Panc1 (cell line): ENCODE measurements around the gene ISG15. TPM values are rescaled to one million over a fixed set of nuclear protein-coding genes. Genes with fewer than 3 reads are reported as not detected.
A peak's percentile ranks its signal among the peaks of the same experiment; 100 is the strongest.

ENCODE experiments used
- ATAC-seq: fragments of 200-7000 bp; cut with Tn5 transposase; 2 replicates; pipeline ENCODE4 v1.9.1; 2020; ENCODE audit warnings: mild to moderate bottlenecking, moderate library complexity
- BruUV-seq: library from RNA; stranded (reverse); fragments of 400-500 nt; replicated peaks from 2 replicates; lab custom pipeline; 2021; lab: Mats Ljungman, UMichigan
- CTCF ChIA-PET: fragments of 300-600 bp; sonication (Branson Sonifier 250); formaldehyde crosslinking; loops from one replicate; lab custom pipeline; 2022; ENCODE audit warnings: antibody characterized with exemption; lab: Charles Lee
- POLR2A ChIA-PET: fragments of 300-600 bp; sonication (Branson Sonifier 250); formaldehyde crosslinking; loops from one replicate; lab custom pipeline; 2022; ENCODE audit warnings: antibody characterized with exemption; lab: Charles Lee
- DNase-seq: peaks from one replicate; pipeline ENCODE4 v3.0.0-alpha.2; 2010; ENCODE audit warnings: low read depth, low spot score
- H3K27ac ChIP-seq: 2 replicates; pipeline ENCODE4 v1.5.1; 2011; ENCODE audit warnings: mild to moderate bottlenecking, low read length, inconsistent platforms
- H3K27me3 ChIP-seq: fragments of 200-500 bp; sonication (Bioruptor generic); 2 replicates; pipeline ENCODE4 v1.6.0; 2014; ENCODE audit warnings: low read length, inconsistent platforms; ENCODE audit not compliant: control insufficient read depth, insufficient read depth
- H3K36me3 ChIP-seq: fragments of 200-500 bp; sonication (Bioruptor generic); 2 replicates; pipeline ENCODE4 v1.5.1; 2014; ENCODE audit warnings: inconsistent platforms, mild to moderate bottlenecking, low read length, moderate library complexity; ENCODE audit not compliant: control insufficient read depth, insufficient read depth
- H3K4me1 ChIP-seq: 2 replicates; pipeline ENCODE4 v1.5.1; 2011; ENCODE audit warnings: inconsistent platforms, mild to moderate bottlenecking, low read length, moderate library complexity; ENCODE audit not compliant: control insufficient read depth, insufficient read depth
- H3K4me3 ChIP-seq, 2 experiments: 2 replicates each; pipeline ENCODE4 v1.5.1; 2011 to 2012; ENCODE audit warnings: low read depth in 2 of 2, low read length in 2 of 2, mild to moderate bottlenecking in 2 of 2, inconsistent platforms in 1 of 2, moderate library complexity in 1 of 2
- H3K9me3 ChIP-seq: fragments of 200-500 bp; sonication (Bioruptor generic); 2 replicates; pipeline ENCODE4 v1.5.1; 2014; ENCODE audit warnings: low read depth, mild to moderate bottlenecking, inconsistent platforms, low read length, moderate library complexity; ENCODE audit not compliant: control insufficient read depth, insufficient read depth
- POLR2AphosphoS5 ChIP-seq: IDR thresholded peaks from 2 replicates; pipeline ENCODE4 v1.6.1; 2012; ENCODE audit warnings: mild to moderate bottlenecking, low read depth, low read length, moderate library complexity
- SIN3A ChIP-seq: IDR thresholded peaks from 2 replicates; pipeline ENCODE4 v1.6.1; 2012; ENCODE audit warnings: low read depth, mild to moderate bottlenecking, low read length, moderate library complexity, borderline replicate concordance; ENCODE audit not compliant: insufficient read depth
- TCF7L2 ChIP-seq: IDR thresholded peaks from 2 replicates; pipeline ENCODE4 v1.6.1; 2011; ENCODE audit warnings: mild to moderate bottlenecking, low read depth, low read length, inconsistent platforms
- in situ Hi-C: cut with HindIII; loops from 2 replicates; pipeline ENCODE4 v1.10.0; 2016; ENCODE audit warnings: low sequenced_read_pairs, low pct_unique_long_range_greater_than_20kb
- intact Hi-C: fragments of 100-400 bp; cut with micrococcal nuclease; formaldehyde crosslinking; loops from one replicate; pipeline ENCODE4 v1.10.0; 2022; ENCODE audit not compliant: unreplicated experiment
- total RNA-seq: library from RNA; stranded (reverse); gene quantifications from one replicate; pipeline ENCODE4 v1.2.1, GENCODE V29; 2021; ENCODE audit not compliant: unreplicated experiment
- TF ChIP-seq, protein P1 (sequence below), 2 experiments: IDR thresholded peaks; 2 replicates each; pipeline ENCODE4 v1.6.1; 2011 to 2012; ENCODE audit warnings: low read depth in 2 of 2, control low read depth in 1 of 2, low read length in 1 of 2, mild to moderate bottlenecking in 1 of 2, moderate library complexity in 1 of 2; ENCODE audit not compliant: insufficient read depth in 1 of 2
- TF ChIP-seq, protein P2 (sequence below): fragments of 450-650 bp; IDR thresholded peaks from 2 replicates; pipeline ENCODE4 v1.5.1; 2017; ENCODE audit warnings: mild to moderate bottlenecking

The ISG15 gene
- total RNA-seq, 1 experiment from 2014 or later = 102 TPM

DNA sequence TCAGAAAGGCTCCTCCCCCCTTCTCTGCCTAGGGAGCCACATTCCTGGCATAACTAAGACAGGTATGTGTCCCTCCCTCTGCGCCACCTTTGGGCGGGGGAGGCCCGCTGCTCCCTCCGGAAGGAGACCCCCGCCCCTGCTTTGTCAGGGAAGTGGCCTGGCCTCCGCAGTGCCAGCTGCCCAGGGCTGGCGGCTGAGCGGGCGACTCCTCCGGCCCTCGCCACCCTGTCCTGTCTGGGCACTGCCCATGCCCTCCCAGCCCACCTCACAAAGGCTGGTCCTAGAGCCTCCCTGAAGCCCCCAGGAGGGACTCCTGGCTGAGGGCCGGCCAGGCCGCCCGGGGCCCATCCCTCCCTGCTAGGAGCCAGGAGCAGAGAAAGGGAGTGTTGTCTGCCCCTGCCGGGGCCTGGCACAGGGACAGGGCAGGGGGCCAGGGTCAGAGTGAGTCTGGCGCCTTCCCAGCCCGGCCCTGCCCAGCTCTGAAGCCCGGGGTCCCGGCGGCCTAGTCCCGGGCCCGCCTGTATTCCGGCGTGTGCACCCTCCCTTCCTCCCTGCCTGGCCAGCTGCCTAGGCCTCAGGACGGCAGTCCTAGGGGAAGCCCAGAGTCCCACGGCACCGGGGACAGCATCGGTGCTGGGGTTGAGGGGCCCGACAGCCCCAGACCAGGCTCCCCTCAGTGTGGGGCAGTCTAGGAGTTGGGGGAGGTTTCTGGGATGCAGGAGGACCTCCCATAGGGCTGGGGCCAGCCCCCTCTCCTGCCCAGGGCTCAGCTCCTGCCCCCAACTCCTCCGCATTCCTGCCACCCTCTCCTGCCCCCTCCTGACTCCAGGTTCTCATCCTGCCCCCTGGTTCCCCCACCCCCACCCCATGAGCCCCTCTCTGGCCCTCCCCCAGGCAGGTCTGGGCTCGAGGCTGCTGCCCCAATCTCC lies 11.7 kb downstream of the ISG15 start:
- ATAC-seq (peak; percentile 28), DNase-seq (no peak)
- intact Hi-C loops = no loop called here
- no TSS peak for BruUV-seq
- Histone ChIP-seq H3K27me3 (no peaks in the 10 kb centered on the region), H3K36me3 (no peaks in the 10 kb centered on the region; the same call in 1 of the 2 replicates), H3K4me1 (peaks cover 43% of the 10 kb centered on the region), H3K27ac (peak overlapping the region; percentile 48; the same call in 1 of the 2 replicates), H3K9me3 (no peaks in the 10 kb centered on the region), H3K4me3 (no peak overlapping the region)
- in situ Hi-C loops = no loop called here
- ChIA-PET CTCF (no interaction called here), POLR2A (no interaction called here)
- TF ChIP-seq TCF7L2 (no peak), SIN3A (no peak), POLR2AphosphoS5 (no peak)
- TF ChIP-seq, protein P1, sequence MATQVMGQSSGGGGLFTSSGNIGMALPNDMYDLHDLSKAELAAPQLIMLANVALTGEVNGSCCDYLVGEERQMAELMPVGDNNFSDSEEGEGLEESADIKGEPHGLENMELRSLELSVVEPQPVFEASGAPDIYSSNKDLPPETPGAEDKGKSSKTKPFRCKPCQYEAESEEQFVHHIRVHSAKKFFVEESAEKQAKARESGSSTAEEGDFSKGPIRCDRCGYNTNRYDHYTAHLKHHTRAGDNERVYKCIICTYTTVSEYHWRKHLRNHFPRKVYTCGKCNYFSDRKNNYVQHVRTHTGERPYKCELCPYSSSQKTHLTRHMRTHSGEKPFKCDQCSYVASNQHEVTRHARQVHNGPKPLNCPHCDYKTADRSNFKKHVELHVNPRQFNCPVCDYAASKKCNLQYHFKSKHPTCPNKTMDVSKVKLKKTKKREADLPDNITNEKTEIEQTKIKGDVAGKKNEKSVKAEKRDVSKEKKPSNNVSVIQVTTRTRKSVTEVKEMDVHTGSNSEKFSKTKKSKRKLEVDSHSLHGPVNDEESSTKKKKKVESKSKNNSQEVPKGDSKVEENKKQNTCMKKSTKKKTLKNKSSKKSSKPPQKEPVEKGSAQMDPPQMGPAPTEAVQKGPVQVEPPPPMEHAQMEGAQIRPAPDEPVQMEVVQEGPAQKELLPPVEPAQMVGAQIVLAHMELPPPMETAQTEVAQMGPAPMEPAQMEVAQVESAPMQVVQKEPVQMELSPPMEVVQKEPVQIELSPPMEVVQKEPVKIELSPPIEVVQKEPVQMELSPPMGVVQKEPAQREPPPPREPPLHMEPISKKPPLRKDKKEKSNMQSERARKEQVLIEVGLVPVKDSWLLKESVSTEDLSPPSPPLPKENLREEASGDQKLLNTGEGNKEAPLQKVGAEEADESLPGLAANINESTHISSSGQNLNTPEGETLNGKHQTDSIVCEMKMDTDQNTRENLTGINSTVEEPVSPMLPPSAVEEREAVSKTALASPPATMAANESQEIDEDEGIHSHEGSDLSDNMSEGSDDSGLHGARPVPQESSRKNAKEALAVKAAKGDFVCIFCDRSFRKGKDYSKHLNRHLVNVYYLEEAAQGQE (IDR thresholded peaks at IDR 0.05; ENCODE audit: insufficient read depth in 1 of 2, low read depth in 2 of 2, low read length in 1 of 2) = no peak
- TF ChIP-seq, protein P2, sequence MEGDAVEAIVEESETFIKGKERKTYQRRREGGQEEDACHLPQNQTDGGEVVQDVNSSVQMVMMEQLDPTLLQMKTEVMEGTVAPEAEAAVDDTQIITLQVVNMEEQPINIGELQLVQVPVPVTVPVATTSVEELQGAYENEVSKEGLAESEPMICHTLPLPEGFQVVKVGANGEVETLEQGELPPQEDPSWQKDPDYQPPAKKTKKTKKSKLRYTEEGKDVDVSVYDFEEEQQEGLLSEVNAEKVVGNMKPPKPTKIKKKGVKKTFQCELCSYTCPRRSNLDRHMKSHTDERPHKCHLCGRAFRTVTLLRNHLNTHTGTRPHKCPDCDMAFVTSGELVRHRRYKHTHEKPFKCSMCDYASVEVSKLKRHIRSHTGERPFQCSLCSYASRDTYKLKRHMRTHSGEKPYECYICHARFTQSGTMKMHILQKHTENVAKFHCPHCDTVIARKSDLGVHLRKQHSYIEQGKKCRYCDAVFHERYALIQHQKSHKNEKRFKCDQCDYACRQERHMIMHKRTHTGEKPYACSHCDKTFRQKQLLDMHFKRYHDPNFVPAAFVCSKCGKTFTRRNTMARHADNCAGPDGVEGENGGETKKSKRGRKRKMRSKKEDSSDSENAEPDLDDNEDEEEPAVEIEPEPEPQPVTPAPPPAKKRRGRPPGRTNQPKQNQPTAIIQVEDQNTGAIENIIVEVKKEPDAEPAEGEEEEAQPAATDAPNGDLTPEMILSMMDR = no peak

DNA sequence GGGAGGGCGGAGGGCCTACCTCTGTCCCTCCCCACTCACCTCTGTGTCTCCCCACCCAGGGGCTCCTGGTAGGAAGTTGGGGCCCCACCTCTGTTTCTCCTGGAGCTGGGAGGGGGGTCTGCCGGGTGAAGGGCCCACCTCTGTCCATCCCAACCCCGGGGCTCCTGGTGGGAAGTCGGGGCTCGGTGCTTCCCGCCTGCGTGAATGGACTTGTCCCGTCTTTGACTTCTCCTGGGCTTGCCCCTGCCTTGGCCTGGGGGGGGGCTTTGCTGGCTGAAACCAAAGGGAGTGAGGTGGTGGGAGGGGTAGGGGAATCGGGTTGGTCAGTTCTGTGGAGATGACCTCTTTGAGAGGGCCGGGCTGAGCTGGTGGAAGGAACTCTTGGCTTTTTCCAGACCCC lies 12.4 kb downstream of the ISG15 start:
- H3K27me3 ChIP-seq = no peaks in the 10 kb centered on the region
- ChIA-PET CTCF (no interaction called here), POLR2A (no interaction called here)
- H3K9me3 ChIP-seq = no peaks in the 10 kb centered on the region
- no TSS peak for BruUV-seq
- TF ChIP-seq, protein P1 (IDR thresholded peaks at IDR 0.05; ENCODE audit: insufficient read depth in 1 of 2, low read depth in 2 of 2, low read length in 1 of 2) = no peak
- TF ChIP-seq SIN3A = no peak
- no peak for TF ChIP-seq POLR2AphosphoS5
- no peak for TF ChIP-seq TCF7L2
- TF ChIP-seq, protein P2 = no peak
- no peak overlapping the region for H3K27ac ChIP-seq
- intact Hi-C loops (no loop called here), in situ Hi-C loops (no loop called here)
- H3K4me3 ChIP-seq = no peak overlapping the region
- DNase-seq (no peak), ATAC-seq (no peak)
- H3K36me3 ChIP-seq = no peaks in the 10 kb centered on the region
- H3K4me1 ChIP-seq = peaks cover 43% of the 10 kb centered on the region
